ENCODE results near the gene IER5. TPM values are rescaled to one million over a fixed set of nuclear protein-coding genes. Genes with fewer than 3 reads are reported as not detected.

IER5 gene
- total and polyA plus RNA-seq, 2 experiments from 2014 or later = 8.1 to 38.5 TPM

DNA sequence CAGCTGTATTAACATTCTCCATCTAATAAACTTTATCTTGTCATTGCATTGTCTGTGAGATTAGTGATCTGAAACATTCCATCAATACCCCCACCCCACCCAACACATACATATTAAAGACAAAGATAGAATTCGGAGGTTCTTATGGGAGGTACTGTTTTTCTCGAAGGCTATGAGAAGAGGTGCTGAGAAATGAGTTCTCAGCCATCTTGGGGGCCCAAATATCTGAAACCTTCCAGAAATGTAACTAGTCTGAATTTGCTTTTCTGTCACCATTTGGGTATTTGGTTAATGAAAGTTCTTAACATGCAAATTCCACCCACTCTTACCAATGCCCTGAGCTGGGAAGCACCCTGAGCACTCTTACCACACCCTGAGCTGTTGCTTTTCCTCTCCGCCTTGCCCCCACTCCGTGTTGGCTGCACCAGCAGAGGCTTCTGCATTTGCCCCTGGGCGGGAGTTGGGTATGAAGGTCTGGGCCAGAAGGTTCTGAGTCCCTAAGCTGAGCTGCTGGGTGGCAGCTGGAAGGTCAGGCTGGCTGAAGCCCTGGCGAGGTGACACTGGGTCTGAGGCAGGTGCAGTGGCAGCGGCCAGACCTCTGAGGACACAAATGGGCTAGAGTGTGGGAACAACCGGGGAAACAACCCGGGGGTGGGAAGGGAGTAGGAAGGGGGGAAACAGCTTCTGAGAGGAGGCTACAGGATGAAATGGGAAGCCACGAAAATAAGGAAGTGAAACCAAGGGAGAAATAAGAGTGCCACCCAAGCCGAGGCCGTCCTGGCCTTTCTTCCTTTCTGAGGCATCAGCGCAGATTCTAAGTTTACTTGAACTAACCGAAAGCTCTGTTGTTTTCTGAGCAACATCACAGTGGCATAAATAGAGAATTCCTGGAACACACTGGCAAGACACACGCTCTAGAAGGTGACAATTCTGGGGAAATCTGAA is 26.3 kb upstream of the IER5 start:
- Histone ChIP-seq H3K9me2 (ENCODE audit: insufficient read depth) (no peaks in the 10 kb centered on the region), H3K27me3 (replicated peaks; ENCODE audit: insufficient read depth) (no peaks in the 10 kb centered on the region), H2AFZ (peak overlapping the region; percentile 84), H3K36me3 (ENCODE audit: low read depth) (no peaks in the 10 kb centered on the region), H3K9ac (peak overlapping the region; percentile 73), H3F3A (ENCODE audit: insufficient read depth) (peaks cover 18% of the 10 kb centered on the region; the same call in 1 of the 2 replicates), H3K4me2 (ENCODE audit: unreplicated experiment) (peak overlapping the region; percentile 76), H3K79me2 (ENCODE audit: insufficient read depth) (no peaks in the 10 kb centered on the region), H4K20me1 (ENCODE audit: insufficient read depth) (no peaks in the 10 kb centered on the region), H3K4me1 (ENCODE audit: insufficient read depth) (peaks cover 18% of the 10 kb centered on the region), H3K9me3 (ENCODE audit: low read depth) (no peaks in the 10 kb centered on the region), H3K27ac (peak overlapping the region; percentile 77), H3K4me3 (peak overlapping the region; percentile 54)
- 52 to 59% methylated on average over 12 to 15 of the region's 15 CpGs for WGBS, 2 experiments (ENCODE audit: low coverage in 1 of 2, low lambda C conversion rate in 2 of 2, missing lambda C conversion rate in 2 of 2)
- TF ChIP-seq EZH2 (IDR thresholded peaks at IDR 0.05; ENCODE audit: insufficient read depth, poor library complexity, severe bottlenecking) (no peak), EZH2phosphoT487 (IDR thresholded peaks at IDR 0.05; ENCODE audit: insufficient read depth, low read depth) (no peak)
- peak; percentile 10 for DNase-seq
- in situ Hi-C loops (cut with MboI) = no loop called here

DNA sequence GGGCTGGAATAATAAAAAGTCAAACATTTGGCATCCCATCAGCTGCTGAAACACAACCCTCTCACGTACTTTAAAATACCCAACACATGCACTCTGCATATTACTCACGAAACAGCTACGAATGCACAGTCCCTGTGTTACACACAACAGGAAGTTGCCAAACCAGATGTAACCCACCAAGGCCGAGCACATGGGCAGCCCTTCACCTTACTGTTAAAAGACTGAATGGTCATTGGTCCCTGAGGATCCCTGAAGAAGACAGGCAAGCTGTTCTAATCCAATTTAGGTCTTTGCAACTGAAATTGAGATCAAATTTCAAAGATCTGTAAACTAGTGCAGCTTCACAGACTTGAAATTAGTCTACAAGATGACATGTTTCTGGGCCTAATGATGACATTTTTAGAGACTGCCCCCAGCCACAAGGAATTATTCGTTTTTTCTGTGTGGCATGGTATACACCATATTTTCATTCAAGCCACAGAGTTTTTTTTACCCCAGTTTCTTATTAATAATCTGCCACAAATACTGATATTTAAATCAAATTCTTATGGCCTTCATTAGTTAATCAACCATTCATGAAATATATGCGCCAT is 25.6 kb upstream of the IER5 start:
- H3K9me3 ChIP-seq (ENCODE audit: low read depth) = no peaks in the 10 kb centered on the region
- H3K79me2 ChIP-seq (ENCODE audit: insufficient read depth) = no peaks in the 10 kb centered on the region
- in situ Hi-C loops (cut with MboI) = no loop called here
- H3F3A ChIP-seq (ENCODE audit: insufficient read depth) = peaks cover 18% of the 10 kb centered on the region; the same call in 1 of the 2 replicates
- TF ChIP-seq EZH2 (IDR thresholded peaks at IDR 0.05; ENCODE audit: insufficient read depth, poor library complexity, severe bottlenecking) (no peak), EZH2phosphoT487 (IDR thresholded peaks at IDR 0.05; ENCODE audit: insufficient read depth, low read depth) (no peak)
- no peaks in the 10 kb centered on the region for H3K36me3 ChIP-seq (ENCODE audit: low read depth)
- H3K27me3 ChIP-seq (replicated peaks; ENCODE audit: insufficient read depth) = no peaks in the 10 kb centered on the region
- H3K27ac ChIP-seq = peak overlapping the region; percentile 77
- H4K20me1 ChIP-seq (ENCODE audit: insufficient read depth) = no peaks in the 10 kb centered on the region
- WGBS, 2 experiments (ENCODE audit: low coverage in 1 of 2, low lambda C conversion rate in 2 of 2, missing lambda C conversion rate in 2 of 2) = 19 to 20% methylated on average over 6 of the region's 6 CpGs
- peak overlapping the region; percentile 76 for H3K4me2 ChIP-seq (ENCODE audit: unreplicated experiment)
- peak overlapping the region; percentile 73 for H3K9ac ChIP-seq
- no peaks in the 10 kb centered on the region for H3K9me2 ChIP-seq (ENCODE audit: insufficient read depth)
- peak overlapping the region; percentile 84 for H2AFZ ChIP-seq
- peak; percentile 89 for DNase-seq
- peaks cover 18% of the 10 kb centered on the region for H3K4me1 ChIP-seq (ENCODE audit: insufficient read depth)
- H3K4me3 ChIP-seq = peak overlapping the region; percentile 54

DNA sequence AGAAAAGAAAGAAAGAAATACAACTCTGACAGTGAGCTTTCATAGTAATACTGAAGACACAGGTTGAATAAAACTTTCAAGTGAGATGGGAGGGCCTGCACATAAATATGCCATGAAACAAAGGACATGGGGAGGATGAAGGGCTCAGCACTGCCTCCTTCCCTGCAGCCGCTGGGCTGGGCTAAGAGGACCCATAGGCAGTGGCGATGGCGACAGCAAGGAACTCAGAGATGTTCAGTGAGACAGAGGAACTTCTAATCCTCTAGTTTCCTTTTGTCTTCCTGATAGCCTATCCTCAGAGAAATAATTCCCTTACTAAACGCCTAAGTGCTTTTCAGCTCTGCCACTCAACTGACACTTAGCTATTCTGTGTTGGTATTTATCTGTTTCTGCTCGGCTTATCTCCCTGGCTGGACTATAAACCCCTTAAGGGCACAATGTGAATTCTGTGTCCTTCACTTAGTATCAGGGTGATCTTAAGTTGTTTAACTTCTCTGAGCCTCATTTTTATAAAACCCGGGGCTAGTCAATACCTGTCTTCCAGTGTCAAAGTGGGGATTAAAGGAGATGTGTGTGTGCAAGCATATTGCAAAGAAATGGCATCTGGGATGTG is 24.4 kb upstream of the IER5 start:
- TF ChIP-seq EZH2 (IDR thresholded peaks at IDR 0.05; ENCODE audit: insufficient read depth, poor library complexity, severe bottlenecking) (no peak), EZH2phosphoT487 (IDR thresholded peaks at IDR 0.05; ENCODE audit: insufficient read depth, low read depth) (no peak)
- Histone ChIP-seq H3K27me3 (replicated peaks; ENCODE audit: insufficient read depth) (no peaks in the 10 kb centered on the region), H3K9ac (no peak overlapping the region), H3K36me3 (ENCODE audit: low read depth) (no peaks in the 10 kb centered on the region), H4K20me1 (ENCODE audit: insufficient read depth) (no peaks in the 10 kb centered on the region), H3K9me2 (ENCODE audit: insufficient read depth) (no peaks in the 10 kb centered on the region), H3K4me1 (ENCODE audit: insufficient read depth) (peaks cover 18% of the 10 kb centered on the region), H2AFZ (no peak overlapping the region), H3K27ac (no peak overlapping the region), H3K9me3 (ENCODE audit: low read depth) (no peaks in the 10 kb centered on the region), H3K4me3 (no peak overlapping the region), H3K4me2 (ENCODE audit: unreplicated experiment) (no peak overlapping the region), H3K79me2 (ENCODE audit: insufficient read depth) (no peaks in the 10 kb centered on the region), H3F3A (ENCODE audit: insufficient read depth) (peaks cover 18% of the 10 kb centered on the region; the same call in 1 of the 2 replicates)
- WGBS, 2 experiments (ENCODE audit: low coverage in 1 of 2, low lambda C conversion rate in 2 of 2, missing lambda C conversion rate in 2 of 2) = 90% methylated on average over 6 of the region's 6 CpGs
- in situ Hi-C loops (cut with MboI) = no loop called here
- DNase-seq = no peak

DNA sequence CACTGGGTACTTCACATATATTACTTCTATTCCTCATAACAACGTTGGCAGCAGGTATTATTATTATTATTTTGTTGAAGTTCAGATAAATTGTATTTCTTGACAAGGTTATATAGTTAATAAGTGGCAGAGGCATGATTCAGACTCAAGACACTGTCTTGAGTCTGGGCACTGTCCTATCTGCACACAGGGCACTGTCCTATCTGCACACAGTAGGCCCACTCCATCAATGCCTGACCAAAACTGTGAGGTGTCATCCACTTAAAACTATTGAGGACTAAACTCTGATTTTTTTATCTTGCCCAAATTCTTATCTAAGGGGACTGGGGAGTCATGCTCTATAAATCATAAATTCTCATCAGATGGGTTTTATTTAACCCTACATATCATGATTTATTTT is 23.8 kb upstream of the IER5 start:
- no peak for DNase-seq
- Histone ChIP-seq H3K27me3 (replicated peaks; ENCODE audit: insufficient read depth) (no peaks in the 10 kb centered on the region), H3K9me2 (ENCODE audit: insufficient read depth) (no peaks in the 10 kb centered on the region), H3K27ac (no peak overlapping the region), H3K36me3 (ENCODE audit: low read depth) (no peaks in the 10 kb centered on the region), H3F3A (ENCODE audit: insufficient read depth) (peaks cover 18% of the 10 kb centered on the region; the same call in 1 of the 2 replicates), H3K9me3 (ENCODE audit: low read depth) (no peaks in the 10 kb centered on the region), H3K4me3 (no peak overlapping the region), H3K79me2 (ENCODE audit: insufficient read depth) (no peaks in the 10 kb centered on the region), H2AFZ (no peak overlapping the region), H3K9ac (no peak overlapping the region), H4K20me1 (ENCODE audit: insufficient read depth) (no peaks in the 10 kb centered on the region), H3K4me1 (ENCODE audit: insufficient read depth) (peaks cover 18% of the 10 kb centered on the region), H3K4me2 (ENCODE audit: unreplicated experiment) (no peak overlapping the region)
- WGBS, 2 experiments (ENCODE audit: low coverage in 1 of 2, low lambda C conversion rate in 2 of 2, missing lambda C conversion rate in 2 of 2) = 93 to 100% methylated on average over 1 of the region's 1 CpG
- in situ Hi-C loops (cut with MboI) = no loop called here
- TF ChIP-seq EZH2 (IDR thresholded peaks at IDR 0.05; ENCODE audit: insufficient read depth, poor library complexity, severe bottlenecking) (no peak), EZH2phosphoT487 (IDR thresholded peaks at IDR 0.05; ENCODE audit: insufficient read depth, low read depth) (no peak)
